KMS-11 (cell line): ENCODE data around the gene MRTFA.

Experiments used
- H2AFZ ChIP-seq: fragments of 200-600 bp; sonication (generic); 2 replicates; pipeline ENCODE4 v1.6.1; 2016; ENCODE audit warnings: antibody characterized with exemption, mixed run types, low read depth
- H3K27ac ChIP-seq: fragments of 200-600 bp; sonication (generic); 2 replicates; pipeline ENCODE4 v1.6.1; 2016; ENCODE audit warnings: mild to moderate bottlenecking, mixed run types
- H3K27me3 ChIP-seq: fragments of 200-600 bp; sonication (generic); 2 replicates; pipeline ENCODE4 v1.6.1; 2017; ENCODE audit warnings: mild to moderate bottlenecking, low read depth, mixed run types, moderate library complexity; ENCODE audit not compliant: insufficient read depth
- H3K36me3 ChIP-seq: fragments of 200-600 bp; sonication (generic); 2 replicates; pipeline ENCODE4 v1.6.1; 2017; ENCODE audit warnings: mild to moderate bottlenecking, mixed run types; ENCODE audit not compliant: insufficient read depth
- H3K4me1 ChIP-seq: fragments of 200-600 bp; sonication (generic); 2 replicates; pipeline ENCODE4 v1.6.1; 2016; ENCODE audit warnings: mild to moderate bottlenecking, low read depth, mixed run types; ENCODE audit not compliant: poor library complexity, severe bottlenecking
- H3K4me2 ChIP-seq: fragments of 200-600 bp; sonication (generic); 2 replicates; pipeline ENCODE4 v1.7.0; 2016; ENCODE audit warnings: mild to moderate bottlenecking, mixed run types
- H3K4me3 ChIP-seq: fragments of 200-600 bp; sonication (generic); IDR thresholded peaks from 2 replicates; pipeline ENCODE4 v1.6.1; 2017; ENCODE audit warnings: low read depth, low read length, mixed read lengths; ENCODE audit not compliant: insufficient read depth
- H3K79me2 ChIP-seq: fragments of 200-600 bp; sonication (generic); 2 replicates; pipeline ENCODE4 v1.6.1; 2016; ENCODE audit warnings: low read depth, mixed run types; ENCODE audit not compliant: insufficient read depth
- H3K9ac ChIP-seq: fragments of 200-600 bp; sonication (generic); 2 replicates; pipeline ENCODE4 v1.6.1; 2016; ENCODE audit warnings: mild to moderate bottlenecking, mixed run types
- H4K20me1 ChIP-seq: fragments of 200-600 bp; sonication (generic); 2 replicates; pipeline ENCODE4 v1.6.1; 2016; ENCODE audit warnings: mild to moderate bottlenecking, mixed run types; ENCODE audit not compliant: insufficient read depth
- CTCF ChIP-seq: fragments of 200-600 bp; sonication (generic); conservative IDR thresholded peaks from 2 replicates; pipeline ENCODE4 v1.6.1; 2017; ENCODE audit warnings: low read depth, mild to moderate bottlenecking, antibody characterized with exemption, low read length, moderate library complexity, mixed read lengths

MRTFA gene

GRCh38 chr22:40412441-40412840 lies 224.1 kb downstream of the MRTFA start:
- no peaks in the 10 kb centered on the region for H4K20me1 ChIP-seq
- peaks cover 13% of the 10 kb centered on the region for H3K4me1 ChIP-seq
- no peak for TF ChIP-seq CTCF
- H3K79me2 ChIP-seq, result no peaks in the 10 kb centered on the region
- no peak overlapping the region for H2AFZ ChIP-seq
- H3K36me3 ChIP-seq, result no peaks in the 10 kb centered on the region
- no peaks in the 10 kb centered on the region for H3K27me3 ChIP-seq
- H3K4me2 ChIP-seq, result no peak overlapping the region
- no peak overlapping the region for H3K9ac ChIP-seq
- H3K4me3 ChIP-seq, result no peak overlapping the region
- no peak overlapping the region for H3K27ac ChIP-seq

- no peaks in the 10 kb centered on the region for H4K20me1 ChIP-seq
- H3K4me2 ChIP-seq, result no peak overlapping the region
- no peaks in the 10 kb centered on the region for H3K36me3 ChIP-seq
- H3K27me3 ChIP-seq, result no peaks in the 10 kb centered on the region
- no peak overlapping the region for H3K4me3 ChIP-seq
- H3K27ac ChIP-seq, result no peak overlapping the region
- H3K79me2 ChIP-seq, result no peaks in the 10 kb centered on the region
- H3K4me1 ChIP-seq, result peaks cover 13% of the 10 kb centered on the region
- no peak overlapping the region for H3K9ac ChIP-seq
- TF ChIP-seq CTCF, result no peak
- no peak overlapping the region for H2AFZ ChIP-seq
Observed at GRCh38 chr22:40411506-40411861, 225.0 kb downstream of the MRTFA start.

GRCh38 chr22:40410731-40411505 lies 225.6 kb downstream of the MRTFA start:
- H3K27me3 ChIP-seq, result no peaks in the 10 kb centered on the region
- no peaks in the 10 kb centered on the region for H3K79me2 ChIP-seq
- H3K36me3 ChIP-seq, result no peaks in the 10 kb centered on the region
- no peak overlapping the region for H3K4me3 ChIP-seq
- no peaks in the 10 kb centered on the region for H4K20me1 ChIP-seq
- H2AFZ ChIP-seq, result no peak overlapping the region
- TF ChIP-seq CTCF, result no peak
- no peak overlapping the region for H3K4me2 ChIP-seq
- H3K27ac ChIP-seq, result no peak overlapping the region
- no peak overlapping the region for H3K9ac ChIP-seq
- peaks cover 13% of the 10 kb centered on the region for H3K4me1 ChIP-seq

- Histone ChIP-seq H3K27me3 (no peaks in the 10 kb centered on the region), H3K9ac (no peak overlapping the region), H4K20me1 (no peaks in the 10 kb centered on the region), H2AFZ (no peak overlapping the region), H3K4me3 (no peak overlapping the region), H3K36me3 (no peaks in the 10 kb centered on the region), H3K4me2 (no peak overlapping the region), H3K4me1 (peaks cover 10% of the 10 kb centered on the region), H3K27ac (no peak overlapping the region), H3K79me2 (no peaks in the 10 kb centered on the region)
- TF ChIP-seq CTCF, result no peak
Observed at GRCh38 chr22:40410272-40410671, 226.2 kb downstream of the MRTFA start.
